Heart left ventricle (tissue), 16 donors: ENCODE results near the gene ELP2. TPM values are rescaled to one million over a fixed set of nuclear protein-coding genes. Genes with fewer than 3 reads are reported as not detected.
"Not testable (repeated sequence)": the region's sequence is repeated elsewhere in the genome, so short reads cannot be mapped to it uniquely, and the experiment has no call there.

Experiments used
- ATAC-seq, 4 donors: fragments of 200-7000 bp; cut with Tn5 transposase; one replicate each; pipeline ENCODE4 v1.9.1; 2020 to 2022; ENCODE audit warnings: moderate library complexity in 4 of 4, mild to moderate bottlenecking in 3 of 4, moderate number of reproducible peaks in 1 of 4
- DNase-seq, 5 donors: peaks; one replicate each; pipeline ENCODE4 v3.0.0-alpha.2; 2020
- H3K27ac ChIP-seq, 12 donors: fragments of 200-600 bp; sonication (generic) in 4 of 12; one replicate each; pipeline versions ENCODE4 v1.5.0 to v1.8.0; 2016 to 2022; ENCODE audit warnings: mild to moderate bottlenecking in 2 of 12
- H3K27me3 ChIP-seq, 9 donors: fragments of 200-600 bp; sonication (generic) in 2 of 9; one replicate each; pipeline versions ENCODE4 v1.5.1 to v1.8.0; 2016 to 2022; ENCODE audit warnings: mild to moderate bottlenecking in 3 of 9
- H3K36me3 ChIP-seq, 9 donors: fragments of 200-600 bp; sonication (generic) in 2 of 9; one replicate each; pipeline versions ENCODE4 v1.5.0 to v1.8.0; 2018 to 2022; ENCODE audit warnings: mild to moderate bottlenecking in 2 of 9
- H3K4me1 ChIP-seq, 12 donors: fragments of 200-600 bp; sonication (generic) in 4 of 12; one replicate each; pipeline versions ENCODE4 v1.5.0 to v1.8.0; 2016 to 2022; ENCODE audit warnings: mild to moderate bottlenecking in 3 of 12
- H3K4me3 ChIP-seq, 12 donors: fragments of 200-600 bp; sonication (generic) in 4 of 12; one replicate each; pipeline versions ENCODE4 v1.5.0 to v1.8.0; 2017 to 2022; ENCODE audit warnings: mild to moderate bottlenecking in 9 of 12, moderate library complexity in 4 of 12
- H3K9me3 ChIP-seq, 12 donors: fragments of 200-600 bp; sonication (generic) in 4 of 12; one replicate each; pipeline versions ENCODE4 v1.5.0 to v1.8.0; 2016 to 2022; ENCODE audit warnings: mild to moderate bottlenecking in 1 of 12
- POLR2A ChIP-seq, 2 donors: fragments of 450-650 bp; IDR thresholded peaks; one replicate each; pipeline ENCODE4 v1.6.1; 2017; ENCODE audit warnings: antibody characterized with exemption in 2 of 2, mild to moderate bottlenecking in 2 of 2, moderate library complexity in 2 of 2
- WGBS, 4 donors: extraction: QIAGEN DNeasy Blood & Tissue Kit in 2 of 4; methylation state at CpG; one replicate each; pipeline versions ENCODE4 v1.1.5 to v1.1.7; 2013 to 2018; 5-methylcytosine and 5-hydroxymethylcytosine counted together
- intact Hi-C, 10 donors: fragments of 100-400 bp; cut with DNase I; formaldehyde crosslinking; loops; one replicate each; pipeline versions ENCODE4 v1.11.1 to v1.14.2; 2022
- polyA plus RNA-seq, 2 donors: library from polyadenylated mRNA; stranded (reverse); fragments of 200-250 nt; gene quantifications; one replicate each; pipeline ENCODE4 v1.2.3, GENCODE V29; 2013
- total RNA-seq, 9 donors: library from RNA; depleted of rRNA in 2 of 9; stranded (reverse); fragments of >200 nt in 2 of 9; fragmentation: NEBNext Ultra II Directional in 3 of 9; extraction: Animal tissue kit (Norgen Biotek cat#: 25700) in 3 of 9; gene quantifications; one replicate each; pipeline versions ENCODE4 v1.1.0 to v1.2.4, GENCODE V29; 2016 to 2023
- TF ChIP-seq, protein P1 (sequence below), 12 donors: fragments of 200-600 bp; sonication (generic) in 4 of 12; IDR thresholded peaks; one replicate each; pipeline versions ENCODE4 v1.5.0 to v1.8.0; 2018 to 2022; ENCODE audit warnings: antibody characterized with exemption in 12 of 12, mild to moderate bottlenecking in 5 of 12
- donor health status: ischemic (EF 13 %, LVEDD 7.1; RV severe dilation, severe dysfunction).
- donor health status: healthy with polysubstance abuse.
- donor health status: DM: no; HTN: yes; CAD: no.
- donor health status: DM: no; HTN: no; CAD: no.
- donor health status: ischemic (EF 25% LVEDD 6.9; RV normal size, moderate dysfunction).
- donor health status: ischemic (EF 25% LVEDD 5.7; RV mildly dilated, moderate dysfunction).
- donor health status: healthy.
- donor health status: DM: yes; HTN: yes; CAD: no.
- donor health status: ischemic (EF 35%, LVEDD 5.7; RV mildly dilated, moderate dysfunction).
- donor health status: nonischemic (EF 11% LVEDD 7.7; RV severe dilation, severe dysfunction).
- donor health status: DM: yes; HTN: yes; CAD: no.
- donor health status: PGD.
- donor health status: ischemic (EF 29% LVEDD 5.4; RV normal size, mild dysfunction).
- donor health status: nonischemic (EF 23%, LVEDD 6.1; RV moderate dilation, normal function).

Gene ELP2
- total and polyA plus RNA-seq, 11 donors, result 26.2 to 60.7 (median 46.1) TPM

DNA sequence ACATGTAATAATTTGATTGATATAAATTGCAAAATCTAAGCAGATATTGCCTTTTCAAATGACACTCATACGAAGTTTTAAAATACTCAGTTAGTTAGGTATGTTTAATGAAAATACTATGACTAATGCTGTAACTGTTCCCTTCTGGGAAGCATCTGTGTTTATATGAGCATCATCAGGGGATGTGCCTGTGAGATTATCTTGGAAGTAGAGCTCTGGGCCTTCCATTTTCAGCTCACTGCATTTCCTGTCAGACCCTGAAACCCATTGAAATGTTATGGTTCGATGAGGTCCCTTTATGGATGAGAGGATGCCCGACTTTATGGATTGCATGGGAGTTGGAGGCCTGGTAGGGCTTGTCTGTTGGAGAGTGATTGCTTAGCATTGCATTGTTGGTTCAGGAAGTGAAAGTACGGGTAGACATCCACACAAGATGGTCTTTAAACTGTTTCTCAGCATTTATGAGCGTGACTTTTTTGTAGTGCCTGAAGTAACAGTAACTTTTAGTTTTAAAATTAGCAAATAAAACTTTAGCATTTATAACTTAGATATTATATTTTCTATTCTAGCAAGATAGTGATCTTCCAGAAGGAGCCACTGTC, 28.7 kb downstream of the ELP2 start:
- no peak for ATAC-seq
- H3K4me3 ChIP-seq, result no peak overlapping the region
- peaks cover 0 to 4% (median 0%) of the 10 kb centered on the region in 12 donors for H3K4me1 ChIP-seq
- no peak for DNase-seq
- TF ChIP-seq, protein P1, sequence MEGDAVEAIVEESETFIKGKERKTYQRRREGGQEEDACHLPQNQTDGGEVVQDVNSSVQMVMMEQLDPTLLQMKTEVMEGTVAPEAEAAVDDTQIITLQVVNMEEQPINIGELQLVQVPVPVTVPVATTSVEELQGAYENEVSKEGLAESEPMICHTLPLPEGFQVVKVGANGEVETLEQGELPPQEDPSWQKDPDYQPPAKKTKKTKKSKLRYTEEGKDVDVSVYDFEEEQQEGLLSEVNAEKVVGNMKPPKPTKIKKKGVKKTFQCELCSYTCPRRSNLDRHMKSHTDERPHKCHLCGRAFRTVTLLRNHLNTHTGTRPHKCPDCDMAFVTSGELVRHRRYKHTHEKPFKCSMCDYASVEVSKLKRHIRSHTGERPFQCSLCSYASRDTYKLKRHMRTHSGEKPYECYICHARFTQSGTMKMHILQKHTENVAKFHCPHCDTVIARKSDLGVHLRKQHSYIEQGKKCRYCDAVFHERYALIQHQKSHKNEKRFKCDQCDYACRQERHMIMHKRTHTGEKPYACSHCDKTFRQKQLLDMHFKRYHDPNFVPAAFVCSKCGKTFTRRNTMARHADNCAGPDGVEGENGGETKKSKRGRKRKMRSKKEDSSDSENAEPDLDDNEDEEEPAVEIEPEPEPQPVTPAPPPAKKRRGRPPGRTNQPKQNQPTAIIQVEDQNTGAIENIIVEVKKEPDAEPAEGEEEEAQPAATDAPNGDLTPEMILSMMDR (IDR thresholded peaks at IDR 0.05), result no peak
- no peak for TF ChIP-seq POLR2A (IDR thresholded peaks at IDR 0.05)
- no peaks in the 10 kb centered on the region for H3K27me3 ChIP-seq
- no peaks in the 10 kb centered on the region for H3K9me3 ChIP-seq
- 77 to 82% (median 79%) methylated on average over 5 of the region's 5 CpGs for WGBS, 4 donors
- H3K36me3 ChIP-seq, result peaks cover 0 to 100% (median 96%) of the 10 kb centered on the region in 9 donors
- intact Hi-C loops, result no loop called here
- H3K27ac ChIP-seq, result no peak overlapping the region

DNA sequence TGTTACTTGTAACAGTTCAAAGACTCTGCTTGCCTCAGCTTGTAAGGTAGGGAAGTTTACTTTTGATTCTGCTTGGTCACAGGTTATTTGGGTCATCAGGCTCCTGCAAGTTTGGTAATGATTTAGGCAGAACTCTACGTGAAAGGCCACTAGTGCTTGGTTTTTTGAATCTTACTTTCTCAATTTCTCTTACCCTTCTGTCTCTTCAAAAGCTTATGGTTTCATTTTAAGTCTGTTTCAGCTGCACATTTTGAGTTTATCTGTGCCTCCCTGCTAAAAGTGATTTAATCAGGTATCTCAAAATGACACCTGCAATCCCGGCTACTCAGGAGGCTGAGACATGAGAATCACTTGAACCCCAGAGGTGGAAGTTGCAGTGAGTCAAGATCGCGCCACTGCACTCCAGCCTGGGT, 31.3 kb downstream of the ELP2 start:
- Histone ChIP-seq H3K27ac (no peak overlapping the region), H3K4me3 (no peak overlapping the region), H3K4me1 (no peaks in the 10 kb centered on the region), H3K36me3 (peaks cover 0 to 100% (median 94%) of the 10 kb centered on the region in 9 donors), H3K9me3 (no peaks in the 10 kb centered on the region), H3K27me3 (no peaks in the 10 kb centered on the region)
- intact Hi-C loops, result no loop called here
- no peak for TF ChIP-seq POLR2A (IDR thresholded peaks at IDR 0.05)
- TF ChIP-seq, protein P1 (IDR thresholded peaks at IDR 0.05), result no peak
- no peak for ATAC-seq
- DNase-seq, result no peak
- WGBS, 4 donors, result 88 to 93% (median 91%) methylated on average over 4 of the region's 4 CpGs

DNA sequence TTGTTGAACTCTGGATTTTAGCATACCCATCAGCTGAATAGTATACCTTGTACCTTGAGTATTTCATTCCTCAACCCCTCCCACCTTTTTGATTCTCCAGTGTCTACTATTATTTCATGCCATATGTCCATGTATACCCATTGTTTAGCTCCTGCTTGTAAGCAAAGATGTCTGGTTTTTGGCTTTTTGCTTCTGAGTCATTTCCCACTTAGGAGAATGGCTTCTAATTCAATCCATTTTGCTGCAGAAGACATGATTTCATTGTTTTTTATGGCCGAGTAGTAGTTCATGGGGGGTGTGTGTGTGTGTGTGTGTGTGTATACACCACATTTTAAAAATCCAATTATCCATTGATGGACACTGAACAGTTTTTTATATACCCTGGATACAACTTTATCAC, 33.3 kb downstream of the ELP2 start:
- Histone ChIP-seq H3K4me3 (no peak overlapping the region), H3K4me1 (no peaks in the 10 kb centered on the region), H3K27ac (no peak overlapping the region), H3K36me3 (peaks cover 0 to 100% (median 94%) of the 10 kb centered on the region in 9 donors), H3K27me3 (no peaks in the 10 kb centered on the region), H3K9me3 (no peaks in the 10 kb centered on the region)
- DNase-seq (no peak), ATAC-seq (no peak)
- TF ChIP-seq, protein P1 (IDR thresholded peaks at IDR 0.05), result no peak
- TF ChIP-seq POLR2A (IDR thresholded peaks at IDR 0.05), result no peak
- intact Hi-C loops, result no loop called here
- WGBS, 4 donors, result 76 to 92% (median 89%) methylated on average over 1 of the region's 1 CpG

DNA sequence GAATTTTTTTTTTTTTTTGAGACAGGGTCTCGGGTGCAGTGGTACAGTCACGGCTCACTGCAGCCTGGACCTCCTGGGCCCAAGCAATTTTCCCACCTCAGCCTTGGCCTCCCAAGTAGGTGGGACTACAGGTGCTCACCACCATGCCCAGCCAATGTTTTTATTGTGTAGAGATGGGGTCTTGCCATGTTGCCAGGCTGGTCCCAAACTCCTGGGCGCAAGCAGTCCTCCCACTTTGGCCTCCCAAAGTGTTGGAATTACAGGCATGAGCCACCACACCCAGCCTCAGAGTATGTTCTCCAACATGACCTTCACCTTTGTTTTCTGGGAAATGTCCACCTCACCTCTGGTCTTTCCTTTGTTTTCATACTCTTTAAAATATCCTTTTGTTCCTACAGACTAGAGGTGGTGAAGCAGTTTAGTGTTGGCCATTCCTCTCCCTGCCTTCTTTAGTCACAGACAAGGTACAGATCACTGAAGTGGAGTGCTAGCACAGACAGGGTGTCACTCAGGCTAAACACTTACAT, 38.1 kb downstream of the ELP2 start:
- no peaks in the 10 kb centered on the region for H3K27me3 ChIP-seq
- H3K4me1 ChIP-seq, result no peaks in the 10 kb centered on the region
- TF ChIP-seq, protein P1 (IDR thresholded peaks at IDR 0.05), result no peak
- TF ChIP-seq POLR2A (IDR thresholded peaks at IDR 0.05), result no peak
- no peak overlapping the region for H3K4me3 ChIP-seq
- H3K36me3 ChIP-seq, result peaks cover 0 to 99% (median 93%) of the 10 kb centered on the region in 9 donors
- WGBS, 4 donors, result 93 to 99% (median 98%) methylated on average over 3 of the region's 3 CpGs
- no peaks in the 10 kb centered on the region for H3K9me3 ChIP-seq
- intact Hi-C loops, result no loop called here
- H3K27ac ChIP-seq, result no peak overlapping the region
- DNase-seq (no peak), ATAC-seq (no peak)

DNA sequence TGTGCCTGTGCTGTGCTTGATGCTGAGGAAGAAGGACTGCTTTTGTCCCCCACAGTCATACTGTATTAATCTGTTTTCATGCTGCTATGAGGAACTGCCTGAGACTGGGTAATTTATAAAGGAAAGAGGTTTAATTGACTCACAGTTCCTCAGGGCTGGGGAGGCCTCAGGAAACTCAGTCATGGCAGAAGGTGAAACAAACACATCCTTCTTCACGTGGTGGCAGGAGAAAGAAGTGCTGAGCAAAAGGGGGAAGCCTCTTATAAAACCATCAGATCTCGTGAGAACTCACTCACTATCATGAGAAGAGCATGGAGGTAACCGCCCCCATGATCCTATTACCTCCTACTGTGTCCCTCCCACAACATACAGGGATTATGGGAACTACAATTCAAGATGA, 38.6 kb downstream of the ELP2 start:
- H3K9me3 ChIP-seq, H3K27ac ChIP-seq, H3K4me3 ChIP-seq, DNase-seq, ATAC-seq, intact Hi-C loops, H3K27me3 ChIP-seq, H3K4me1 ChIP-seq: not testable (repeated sequence)
- WGBS, 4 donors, result 88 to 95% (median 91%) methylated on average over 3 of the region's 3 CpGs
- H3K36me3 ChIP-seq, result peaks cover 0 to 100% (median 93%) of the 10 kb centered on the region in 9 donors
